Stimulated activated naive CD8-positive, alpha-beta T cell treated with anti-CD3 and anti-CD28 coated beads, Interleukin-15, Interleukin-2, amounts not matched to agents 100 U/mL and 50 U/mL, for 24 hours (primary cell): ENCODE measurements around the gene KANSL3.
"Not testable (repeated sequence)": the region's sequence is repeated elsewhere in the genome, so short reads cannot be mapped to it uniquely, and the experiment has no call there.

Source experiments
- ATAC-seq: fragments of 150-1000 bp; cut with Tn5 transposase; one replicate; pipeline ENCODE4 v1.10.0; 2021
- DNase-seq: peaks from one replicate; pipeline ENCODE4 v3.0.0; 2021

The KANSL3 gene

DNA sequence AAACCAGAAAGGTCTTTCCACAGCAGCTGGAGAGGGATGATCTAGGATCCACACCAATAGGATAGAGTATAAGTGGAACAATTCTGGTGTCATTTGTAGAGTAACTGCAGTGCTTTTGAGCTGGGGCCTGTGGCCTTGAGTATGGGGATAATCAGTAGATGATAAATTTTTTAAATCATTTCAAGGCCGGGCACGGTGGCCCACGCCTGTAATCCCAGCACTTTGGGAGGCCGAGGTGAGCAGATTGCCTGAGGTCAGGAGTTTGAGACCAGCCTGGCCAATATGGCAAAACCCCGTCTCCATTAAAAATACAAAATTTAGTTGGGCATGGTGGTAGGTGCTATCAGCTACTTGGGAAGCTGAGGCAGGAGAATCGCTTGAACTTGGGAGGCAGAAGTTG, 80.7 kb downstream of the KANSL3 start:
- DNase-seq, ATAC-seq: not testable (repeated sequence)

DNA sequence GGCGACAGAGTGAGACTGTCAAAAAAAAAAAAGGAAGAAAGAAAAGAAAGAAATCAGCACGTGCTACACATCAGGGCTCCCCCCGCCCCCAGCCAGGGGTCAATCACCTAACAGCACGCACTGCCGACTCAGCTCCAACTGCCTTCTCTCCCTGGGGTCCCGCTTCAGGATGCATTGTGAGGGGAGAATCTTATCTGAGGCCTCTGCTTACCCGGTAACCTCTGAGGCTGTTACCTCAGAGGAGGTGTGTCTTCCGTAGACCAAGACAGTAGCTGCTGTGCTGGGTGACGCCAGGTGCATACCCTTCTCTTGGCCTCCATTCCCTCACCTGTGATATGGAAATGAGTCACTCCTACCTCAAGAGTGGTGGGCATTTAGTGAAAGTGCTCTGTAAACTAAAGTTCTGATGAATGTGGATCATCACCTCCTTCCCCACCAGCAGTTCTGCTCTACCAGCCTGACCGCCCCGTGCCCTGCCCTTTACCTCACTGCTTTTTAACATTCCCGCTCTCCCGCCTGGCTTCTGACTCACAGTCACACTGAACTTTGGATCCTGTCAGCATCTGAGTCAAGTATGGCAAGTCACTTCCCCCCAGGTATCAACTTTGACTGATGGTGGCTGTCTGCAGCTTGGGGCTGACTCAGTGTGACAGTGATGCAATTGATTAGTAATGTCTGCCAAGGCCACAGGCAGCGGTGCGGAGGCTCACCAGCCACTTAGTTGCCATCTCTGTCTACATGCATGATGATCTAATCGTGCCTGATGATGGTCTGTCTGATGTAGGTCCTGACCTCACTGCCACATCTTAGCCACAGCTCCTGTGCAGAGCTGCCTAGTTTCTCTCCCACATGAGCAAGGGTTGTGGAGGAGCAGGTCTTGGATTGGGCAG, 81.4 kb downstream of the KANSL3 start:
- ATAC-seq, result peak; percentile 85
- DNase-seq, result peak; percentile 60

DNA sequence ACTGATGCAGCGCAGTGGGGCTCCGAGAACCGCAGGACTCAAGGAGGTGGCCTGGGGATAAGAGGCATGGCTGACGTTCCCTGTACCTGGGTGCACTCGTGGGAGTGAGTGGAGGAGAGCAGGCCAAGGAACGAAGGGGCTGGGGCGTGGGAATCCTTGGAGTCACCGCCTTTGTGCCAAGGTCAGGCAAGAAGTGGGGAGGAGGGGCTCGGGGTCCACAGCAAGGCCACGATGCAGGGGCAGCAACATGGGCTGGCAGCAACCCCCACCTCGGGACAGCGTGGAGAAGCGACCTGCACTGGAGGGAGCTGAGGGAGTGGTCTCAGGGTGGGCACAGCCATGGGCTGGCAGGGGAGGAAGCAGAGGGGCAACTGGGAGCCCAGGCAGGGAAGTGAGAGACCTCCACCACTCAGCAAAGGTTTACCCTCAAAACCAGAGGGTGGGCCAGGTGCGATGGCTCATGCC, 82.9 kb downstream of the KANSL3 start:
- no peak for DNase-seq
- no peak for ATAC-seq

DNA sequence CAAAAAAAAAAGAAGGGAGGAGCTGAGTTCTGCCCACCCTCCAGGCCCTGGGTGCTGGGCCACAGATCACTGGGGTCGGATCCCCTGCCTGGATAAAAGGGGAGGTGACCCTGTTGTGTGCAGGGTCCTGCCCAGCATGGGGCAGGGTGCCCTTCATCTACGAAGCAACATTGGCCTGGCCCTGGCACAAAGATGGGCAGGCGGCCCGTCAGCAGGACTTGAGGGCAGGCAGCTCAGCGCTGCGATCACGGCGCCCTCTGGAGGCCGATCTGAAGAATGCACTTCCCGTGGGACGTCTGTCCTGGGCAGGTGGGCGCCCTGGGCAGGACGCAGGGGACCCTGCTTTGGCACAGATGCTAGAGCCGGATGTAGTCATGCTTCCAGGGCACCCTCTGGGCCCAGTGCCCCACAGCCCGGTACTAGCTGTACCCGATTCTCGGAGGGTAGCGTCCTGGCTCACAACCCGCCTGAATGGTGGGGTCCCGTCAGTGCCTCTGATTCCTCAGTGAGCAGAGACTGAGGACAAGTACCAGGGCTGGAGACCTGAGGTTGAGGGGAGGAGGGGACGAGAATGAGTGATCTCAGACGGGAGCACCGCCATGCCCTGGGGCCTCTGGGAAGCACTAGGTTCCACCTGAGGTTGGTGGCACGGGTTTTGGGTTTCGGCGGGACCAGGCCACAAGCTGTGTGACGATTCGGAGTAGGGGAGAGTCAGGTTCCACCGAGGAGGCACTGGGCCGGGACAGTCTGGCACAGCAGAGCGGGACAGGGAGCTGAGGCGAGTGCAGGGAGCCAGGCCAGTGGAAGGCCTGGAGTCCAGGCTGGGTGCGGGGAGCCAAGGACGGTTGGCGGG, 83.6 kb downstream of the KANSL3 start:
- peak; percentile 76 for DNase-seq

DNA sequence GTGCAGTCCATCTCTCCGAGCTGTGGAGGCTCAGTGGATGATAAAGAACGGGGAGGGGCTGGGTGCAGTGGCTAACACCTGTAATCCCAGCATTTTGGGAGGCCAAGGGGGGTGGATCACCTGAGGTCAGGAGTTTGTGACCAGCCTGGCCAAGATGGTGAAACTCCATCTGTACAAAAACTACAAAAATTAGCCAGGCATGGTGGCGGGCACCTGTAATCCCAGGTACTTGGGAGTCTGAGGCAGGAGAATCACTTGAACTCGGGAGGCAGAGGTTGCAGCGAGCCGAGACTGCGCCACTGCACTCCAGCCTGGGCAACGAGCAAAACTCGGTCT, 84.2 kb downstream of the KANSL3 start:
- DNase-seq, ATAC-seq: not testable (repeated sequence)

More for the DNA sequence above, 83.6 kb downstream of the KANSL3 start:
- peak; percentile 44 for ATAC-seq

DNA sequence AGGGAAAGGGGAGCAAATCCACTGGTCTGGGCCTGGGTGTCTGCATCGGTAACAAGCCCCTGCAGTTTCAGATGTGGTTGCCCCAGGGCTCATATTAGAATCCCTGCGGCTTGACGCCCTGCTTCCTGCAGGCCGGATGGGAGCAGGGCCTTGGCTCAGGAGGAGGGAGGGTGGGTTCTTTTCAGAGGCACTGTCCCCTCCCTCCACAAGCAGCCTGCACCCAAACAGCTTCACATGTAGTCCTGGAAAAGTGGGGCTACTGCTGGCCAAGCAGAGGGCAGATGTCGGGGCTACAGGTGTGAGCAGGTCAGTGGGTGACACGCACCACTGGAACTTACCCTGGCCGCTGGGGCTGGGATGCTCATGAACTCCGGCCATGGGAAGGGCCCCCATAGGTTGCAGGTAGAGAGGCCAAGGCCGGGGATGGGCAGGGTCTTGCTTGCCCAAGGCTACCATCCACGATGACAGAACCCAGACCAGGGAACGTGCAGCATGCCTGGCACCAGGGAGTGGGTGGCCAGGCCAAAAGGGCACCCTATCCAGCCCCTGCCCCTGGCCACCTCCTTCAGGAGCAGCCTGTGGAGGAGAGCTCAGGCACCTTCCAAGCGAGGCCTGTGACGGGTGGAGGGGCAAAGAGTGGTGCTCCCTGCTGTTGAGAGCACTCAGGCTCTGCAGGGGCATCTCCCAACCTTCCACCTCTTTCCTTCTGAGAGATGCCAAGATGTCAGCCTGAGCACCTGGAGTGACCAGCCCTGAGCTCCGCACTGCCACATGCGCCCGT, 84.7 kb downstream of the KANSL3 start:
- no peak for DNase-seq
- no peak for ATAC-seq

DNA sequence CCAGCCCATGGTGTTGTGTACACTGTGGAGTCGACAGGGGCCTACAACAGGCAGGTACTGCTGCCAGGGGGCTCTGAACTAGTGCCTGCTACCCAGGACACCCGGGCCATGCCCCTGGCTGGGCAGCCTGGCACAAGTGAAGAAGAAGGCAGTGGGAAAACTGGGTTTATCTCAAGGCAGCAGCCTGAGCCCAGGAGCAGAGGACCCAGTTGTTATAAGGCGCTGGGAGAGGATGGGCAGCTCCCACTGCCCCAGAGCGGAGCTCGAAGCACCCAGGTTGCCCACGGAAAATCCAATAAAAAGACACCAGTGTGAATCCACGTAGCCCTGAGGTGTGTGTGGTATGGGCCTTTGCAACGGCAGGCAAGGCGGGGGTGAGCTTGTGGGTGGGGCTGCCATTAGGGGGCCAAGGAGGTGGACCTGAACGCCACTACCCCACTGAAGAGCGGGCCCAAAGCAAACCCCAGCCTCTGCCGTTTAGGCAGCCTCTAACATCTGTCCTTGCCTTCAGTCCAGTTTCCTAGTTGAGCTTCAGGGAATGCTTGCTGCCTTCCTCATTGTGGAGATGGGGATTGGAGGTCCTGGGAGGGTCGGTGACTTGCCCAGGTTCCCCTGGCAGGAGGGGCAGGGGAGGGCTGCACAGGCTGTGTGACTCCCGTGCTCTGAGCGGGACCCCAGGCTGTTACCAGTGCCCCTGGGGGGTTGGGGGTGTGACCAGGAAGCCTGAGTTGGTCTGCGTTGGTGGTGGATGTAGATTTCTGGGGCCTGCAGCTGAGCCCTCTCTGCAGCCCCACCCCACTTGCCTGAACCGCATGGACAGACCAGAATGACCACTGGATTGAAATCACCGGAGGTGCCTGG, 85.6 kb downstream of the KANSL3 start:
- DNase-seq (no peak), ATAC-seq (no peak)

DNA sequence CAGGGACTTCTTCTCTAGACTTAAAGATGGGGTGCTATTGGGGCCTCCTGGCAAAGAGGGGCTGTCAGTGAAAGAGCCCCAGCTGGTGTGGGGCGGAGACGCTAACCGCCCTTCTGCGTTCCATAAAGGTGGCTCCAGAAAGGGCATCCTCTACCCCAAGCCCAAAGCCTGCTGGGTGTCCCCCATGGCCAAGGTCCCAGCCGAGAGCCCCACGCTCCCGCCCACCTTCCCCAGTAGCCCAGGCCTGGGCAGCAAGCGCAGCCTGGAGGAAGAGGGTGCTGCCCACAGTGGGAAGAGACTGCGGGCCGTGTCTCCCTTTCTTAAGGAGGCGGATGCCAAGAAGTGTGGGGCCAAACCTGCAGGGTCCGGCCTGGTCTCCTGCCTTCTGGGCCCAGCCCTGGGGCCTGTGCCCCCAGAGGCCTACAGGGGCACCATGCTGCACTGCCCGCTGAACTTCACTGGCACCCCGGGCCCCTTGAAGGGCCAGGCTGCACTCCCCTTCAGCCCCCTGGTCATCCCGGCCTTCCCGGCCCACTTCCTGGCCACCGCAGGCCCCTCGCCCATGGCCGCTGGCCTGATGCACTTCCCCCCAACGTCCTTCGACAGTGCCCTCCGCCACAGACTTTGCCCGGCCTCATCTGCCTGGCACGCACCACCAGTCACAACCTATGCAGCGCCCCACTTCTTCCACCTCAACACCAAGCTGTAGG, 86.4 kb downstream of the KANSL3 start:
- ATAC-seq (no peak), DNase-seq (no peak)

DNA sequence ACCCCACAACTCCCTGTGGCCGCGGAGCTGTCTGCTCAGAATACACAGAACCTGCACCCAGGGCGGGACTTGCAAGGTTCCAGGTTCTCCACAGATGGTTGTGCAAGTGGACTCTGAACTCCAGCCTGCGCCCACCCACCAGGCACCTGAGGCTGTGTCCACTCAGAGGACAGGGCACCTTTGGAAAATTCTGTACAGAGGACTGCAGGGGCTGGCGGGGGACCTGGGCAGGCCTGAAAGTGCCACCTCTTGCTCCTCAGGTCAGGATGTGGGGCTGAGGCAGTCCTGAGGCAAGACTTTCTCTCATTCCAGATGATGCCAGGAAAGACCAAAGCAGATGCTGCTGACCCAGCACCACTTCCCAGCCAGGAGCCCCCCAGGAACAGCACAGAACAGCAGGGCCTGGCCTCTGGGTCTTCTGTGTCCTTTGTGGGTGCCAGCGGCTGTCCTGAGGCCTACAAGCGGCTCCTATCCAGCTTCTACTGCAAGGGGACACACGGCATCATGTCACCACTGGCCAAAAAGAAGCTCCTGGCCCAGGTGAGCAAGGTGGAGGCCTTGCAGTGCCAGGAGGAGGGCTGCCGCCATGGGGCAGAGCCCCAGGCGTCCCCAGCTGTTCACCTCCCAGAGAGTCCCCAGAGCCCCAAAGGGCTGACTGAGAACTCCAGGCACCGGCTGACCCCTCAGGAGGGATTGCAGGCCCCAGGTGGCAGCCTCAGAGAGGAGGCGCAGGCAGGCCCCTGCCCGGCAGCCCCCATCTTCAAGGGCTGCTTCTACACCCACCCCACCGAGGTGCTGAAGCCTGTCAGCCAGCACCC, 87.1 kb downstream of the KANSL3 start:
- DNase-seq (no peak), ATAC-seq (no peak)

DNA sequence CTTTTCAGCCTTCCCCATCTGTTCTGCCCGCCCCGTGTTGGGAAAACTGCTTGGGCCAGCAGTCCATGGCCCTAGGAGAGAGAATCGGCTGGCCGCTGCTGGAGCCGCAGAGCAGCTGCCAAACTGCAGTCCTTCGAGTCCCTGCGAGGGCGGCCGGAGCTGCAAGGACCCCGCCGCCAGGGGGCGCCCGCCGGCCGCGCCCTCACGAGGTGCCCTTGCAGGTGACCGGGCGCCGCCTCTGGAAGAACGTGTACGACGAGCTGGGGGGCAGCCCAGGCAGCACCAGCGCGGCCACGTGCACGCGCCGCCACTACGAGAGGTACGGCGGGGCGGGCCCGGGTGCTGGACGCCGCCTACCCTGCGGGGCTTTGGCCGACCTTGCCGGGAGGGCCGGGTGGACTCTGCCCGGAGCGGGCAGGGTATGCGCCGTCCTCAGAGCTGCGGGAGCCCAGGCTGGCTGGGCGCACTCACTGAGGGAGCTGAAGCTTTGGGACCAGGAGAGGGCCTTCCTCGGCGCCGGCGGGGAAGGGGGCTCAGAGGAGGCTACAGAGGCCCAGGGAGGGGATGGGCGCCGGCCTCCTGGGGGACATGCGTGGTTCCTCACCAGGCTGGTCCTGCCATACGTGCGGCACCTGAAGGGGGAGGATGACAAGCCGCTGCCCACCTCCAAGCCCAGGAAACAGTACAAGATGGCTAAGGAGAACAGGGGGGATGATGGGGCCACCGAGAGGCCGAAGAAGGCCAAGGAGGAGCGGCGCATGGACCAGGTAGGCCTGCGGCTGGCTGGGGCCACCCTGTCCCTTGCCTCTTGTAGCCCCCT, 87.9 kb downstream of the KANSL3 start:
- ATAC-seq, result no peak
- DNase-seq, result no peak

DNA sequence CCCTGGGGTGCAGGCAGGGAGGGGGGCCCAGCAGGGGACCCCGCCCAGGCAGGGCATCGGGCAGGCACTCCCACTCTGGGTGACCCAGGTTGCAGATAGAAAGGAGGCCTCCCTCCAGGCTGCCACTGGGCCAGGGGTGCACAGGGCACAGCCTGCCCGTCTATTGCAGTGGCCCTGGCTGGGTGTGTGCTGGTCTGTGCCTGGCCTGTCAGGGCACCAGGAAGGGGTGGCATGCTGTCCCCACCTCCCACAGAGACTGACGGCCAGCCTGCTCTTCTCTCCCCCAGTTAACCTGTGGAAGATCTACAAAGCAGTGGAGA, 88.7 kb downstream of the KANSL3 start:
- DNase-seq (no peak), ATAC-seq (no peak)

DNA sequence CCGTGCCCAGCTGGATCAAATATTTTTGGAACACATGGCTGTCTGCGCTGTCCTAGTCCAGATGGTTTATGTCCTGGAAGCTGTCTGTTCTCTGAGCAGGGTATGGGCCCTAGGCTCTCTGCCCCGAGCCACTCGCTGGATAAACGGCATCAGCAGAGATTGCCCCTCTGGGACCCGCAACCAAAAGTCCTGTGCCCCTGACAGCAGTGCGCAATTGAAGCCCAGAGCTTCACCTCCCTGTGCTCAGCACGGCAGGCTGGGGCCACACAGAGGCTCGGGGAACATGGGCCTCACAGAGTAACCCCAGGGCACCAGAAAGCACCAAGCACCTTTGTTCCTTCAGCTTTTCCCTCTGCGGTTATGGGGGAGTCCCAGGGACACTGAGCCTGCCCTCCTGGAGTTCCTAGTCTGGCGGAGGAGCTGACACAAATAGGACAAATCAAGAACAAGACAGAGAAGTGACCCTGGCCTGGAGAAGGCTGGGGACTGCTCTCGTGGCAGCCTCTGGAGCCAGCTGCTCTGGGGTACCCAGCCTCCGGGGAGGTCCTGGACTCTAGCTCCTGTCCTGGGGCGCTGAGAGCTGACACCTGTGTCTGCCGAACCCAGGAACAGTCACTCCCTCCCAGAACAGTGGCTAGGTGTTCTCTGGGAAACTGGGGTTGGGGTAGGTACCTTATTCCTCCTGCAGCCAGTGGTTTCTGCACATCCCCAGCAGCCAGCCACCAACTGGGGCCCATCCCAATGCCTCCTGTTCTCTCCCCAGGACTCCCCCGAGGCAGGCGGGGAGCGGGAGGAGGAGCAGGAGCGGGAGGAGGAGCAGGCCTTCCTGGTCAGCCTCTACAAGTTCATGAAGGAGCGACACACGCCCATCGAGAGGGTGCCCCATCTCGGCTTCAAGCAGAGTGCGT, 89.3 kb downstream of the KANSL3 start:
- ATAC-seq (no peak), DNase-seq (no peak)

DNA sequence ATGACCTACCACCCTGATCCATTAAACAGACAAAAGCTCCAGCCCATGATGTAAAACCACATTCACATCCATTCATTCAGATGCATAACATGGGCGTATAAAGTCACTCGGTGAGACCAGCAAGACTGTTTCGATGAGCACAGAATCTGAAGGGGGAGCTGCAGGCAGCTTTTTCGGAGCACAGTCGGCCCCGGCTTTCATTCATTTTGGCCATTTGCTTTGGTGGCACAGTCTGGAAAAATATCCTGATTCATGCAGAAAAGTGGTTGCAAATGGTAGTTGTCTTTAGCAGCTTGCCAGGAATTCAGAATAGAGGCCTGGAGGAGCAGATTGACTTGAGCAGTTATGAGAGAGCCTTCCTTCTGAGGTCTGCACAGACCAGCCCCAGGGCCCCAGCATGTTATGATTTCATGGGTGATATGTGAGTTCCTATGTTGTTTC, 90.4 kb downstream of the KANSL3 start:
- ATAC-seq, result no peak
- DNase-seq, result no peak

DNA sequence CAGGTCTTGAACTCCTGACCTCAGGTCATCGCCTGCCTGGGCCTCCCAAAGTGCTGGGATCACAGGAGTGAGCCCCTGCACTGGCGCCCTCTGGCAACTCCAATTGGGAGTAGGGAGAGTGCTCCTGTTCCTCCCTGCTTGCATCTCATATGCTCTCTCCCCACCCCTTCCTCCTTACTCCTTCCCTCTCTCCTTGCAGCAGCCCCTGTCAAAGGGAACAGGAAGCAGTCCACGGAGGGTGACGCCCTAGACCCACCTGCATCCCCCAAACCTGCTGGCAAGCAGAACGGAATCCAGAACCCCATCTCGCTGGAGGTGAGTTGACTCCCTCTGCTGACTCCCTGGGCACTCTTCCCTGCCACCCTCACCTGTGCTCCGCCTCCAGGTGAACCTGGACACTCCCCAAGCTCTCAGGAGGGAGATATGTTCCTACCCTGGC, 90.9 kb downstream of the KANSL3 start:
- ATAC-seq (no peak), DNase-seq (no peak)

DNA sequence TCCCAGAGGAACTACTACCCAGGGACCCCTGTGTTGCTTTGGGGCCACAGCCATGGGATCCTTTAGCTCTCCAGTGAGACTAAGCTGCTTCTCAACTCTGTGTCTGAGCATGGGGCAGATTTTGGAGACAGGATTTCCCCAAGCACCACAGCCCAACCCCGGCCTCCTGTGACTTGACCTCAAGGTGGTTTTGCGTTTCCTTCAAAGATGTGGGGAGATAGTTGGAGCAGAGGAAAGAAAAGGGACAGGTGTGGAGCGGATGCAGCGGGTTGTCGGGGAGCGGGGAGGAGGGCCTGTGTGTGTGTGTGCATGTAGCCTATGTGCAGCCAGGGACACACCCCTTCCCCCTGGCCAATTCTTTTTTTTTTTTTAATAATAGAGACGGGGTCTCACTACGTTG, 91.3 kb downstream of the KANSL3 start:
- DNase-seq, result no peak
- ATAC-seq, result no peak

DNA sequence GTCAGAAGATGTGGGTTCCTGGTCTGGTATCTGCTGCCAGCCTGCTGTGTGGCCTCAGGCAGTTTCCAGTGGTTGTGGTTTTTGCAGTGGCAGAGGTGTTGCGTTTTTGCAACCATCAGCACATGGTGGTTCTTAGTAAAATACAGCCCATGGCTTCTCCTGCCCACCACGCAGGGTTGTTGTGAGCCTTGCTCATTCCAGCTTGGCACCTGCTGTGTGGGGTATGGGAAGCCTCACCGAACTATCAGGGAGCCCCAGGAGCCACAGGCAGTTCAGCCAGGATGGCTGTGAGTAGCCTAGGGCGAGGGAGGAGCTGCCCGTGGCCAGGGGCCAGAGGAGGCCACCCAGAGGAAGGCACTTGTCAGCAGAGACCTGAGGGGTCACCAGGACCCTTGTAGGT, 91.8 kb downstream of the KANSL3 start:
- ATAC-seq, result peak; percentile 33

More for the DNA sequence above, 91.8 kb downstream of the KANSL3 start:
- DNase-seq, result no peak
